Measurements from ENCODE around the gene EGR1.

Gene EGR1

GRCh38 chr5:138438724-138439476 lies 26.4 kb upstream of the EGR1 start, which contains the start of gene REEP2:
TSS of gene REEP2 (plus strand) at chr5:138439057. CDS start at chr5:138439209, 152 bp downstream.
- Histone ChIP-seq H3K4me3 (ENCODE audit: low read depth, low read length) (peak within 1 kb of the TSS; percentile 63), H3K27ac (no peak within 1 kb of the TSS), H3K36me3 (replicated peaks) (peaks cover 14% of the 10 kb centered on the region), H3K27me3 (replicated peaks) (no peaks in the 10 kb centered on the region)
- no peak for TF ChIP-seq CTCF (IDR thresholded peaks at IDR 0.05; ENCODE audit: low read depth, low read length, missing control alignments)
- in situ Hi-C loops (cut with HindIII; ENCODE audit: low pct_ligation_motif_present, low sequenced_read_pairs): no loop called here
- DNase-seq: no peak

- TF ChIP-seq CTCF (IDR thresholded peaks at IDR 0.05; ENCODE audit: low read depth, low read length, missing control alignments): no peak
- DNase-seq: no peak
- Histone ChIP-seq H3K27me3 (replicated peaks) (no peaks in the 10 kb centered on the region), H3K4me3 (ENCODE audit: low read depth, low read length) (peak overlapping the region; percentile 63), H3K36me3 (replicated peaks) (peaks cover 11% of the 10 kb centered on the region), H3K27ac (no peak overlapping the region)
- in situ Hi-C loops (cut with HindIII; ENCODE audit: low pct_ligation_motif_present, low sequenced_read_pairs): no loop called here
These were observed 25.7 kb upstream of the EGR1 start for GRCh38 chr5:138439477-138440158.

- Histone ChIP-seq H3K4me3 (ENCODE audit: low read depth, low read length) (no peak overlapping the region), H3K27ac (no peak overlapping the region), H3K36me3 (replicated peaks) (peaks cover 6% of the 10 kb centered on the region), H3K27me3 (replicated peaks) (no peaks in the 10 kb centered on the region)
- no peak for DNase-seq
- in situ Hi-C loops (cut with HindIII; ENCODE audit: low pct_ligation_motif_present, low sequenced_read_pairs): no loop called here
- no peak for TF ChIP-seq CTCF (IDR thresholded peaks at IDR 0.05; ENCODE audit: low read depth, low read length, missing control alignments)
These were observed 24.9 kb upstream of the EGR1 start for GRCh38 chr5:138440159-138441073.

GRCh38 chr5:138441221-138441620 lies 24.1 kb upstream of the EGR1 start:
- no peak overlapping the region for H3K27ac ChIP-seq
- H3K4me3 ChIP-seq (ENCODE audit: low read depth, low read length): no peak overlapping the region
- H3K36me3 ChIP-seq (replicated peaks): no peaks in the 10 kb centered on the region
- TF ChIP-seq CTCF (IDR thresholded peaks at IDR 0.05; ENCODE audit: low read depth, low read length, missing control alignments): no peak
- in situ Hi-C loops (cut with HindIII; ENCODE audit: low pct_ligation_motif_present, low sequenced_read_pairs): no loop called here
- H3K27me3 ChIP-seq (replicated peaks): no peaks in the 10 kb centered on the region
- DNase-seq: no peak

GRCh38 chr5:138444078-138444773 lies 21.1 kb upstream of the EGR1 start:
- H3K27me3 ChIP-seq (replicated peaks): no peaks in the 10 kb centered on the region
- no peaks in the 10 kb centered on the region for H3K36me3 ChIP-seq (replicated peaks)
- no peak overlapping the region for H3K4me3 ChIP-seq (ENCODE audit: low read depth, low read length)
- H3K27ac ChIP-seq: no peak overlapping the region
- TF ChIP-seq CTCF (IDR thresholded peaks at IDR 0.05; ENCODE audit: low read depth, low read length, missing control alignments): no peak
- no peak for DNase-seq
- in situ Hi-C loops (cut with HindIII; ENCODE audit: low pct_ligation_motif_present, low sequenced_read_pairs): no loop called here
